ENCODE data around the gene NPPB.

Gene NPPB

DNA sequence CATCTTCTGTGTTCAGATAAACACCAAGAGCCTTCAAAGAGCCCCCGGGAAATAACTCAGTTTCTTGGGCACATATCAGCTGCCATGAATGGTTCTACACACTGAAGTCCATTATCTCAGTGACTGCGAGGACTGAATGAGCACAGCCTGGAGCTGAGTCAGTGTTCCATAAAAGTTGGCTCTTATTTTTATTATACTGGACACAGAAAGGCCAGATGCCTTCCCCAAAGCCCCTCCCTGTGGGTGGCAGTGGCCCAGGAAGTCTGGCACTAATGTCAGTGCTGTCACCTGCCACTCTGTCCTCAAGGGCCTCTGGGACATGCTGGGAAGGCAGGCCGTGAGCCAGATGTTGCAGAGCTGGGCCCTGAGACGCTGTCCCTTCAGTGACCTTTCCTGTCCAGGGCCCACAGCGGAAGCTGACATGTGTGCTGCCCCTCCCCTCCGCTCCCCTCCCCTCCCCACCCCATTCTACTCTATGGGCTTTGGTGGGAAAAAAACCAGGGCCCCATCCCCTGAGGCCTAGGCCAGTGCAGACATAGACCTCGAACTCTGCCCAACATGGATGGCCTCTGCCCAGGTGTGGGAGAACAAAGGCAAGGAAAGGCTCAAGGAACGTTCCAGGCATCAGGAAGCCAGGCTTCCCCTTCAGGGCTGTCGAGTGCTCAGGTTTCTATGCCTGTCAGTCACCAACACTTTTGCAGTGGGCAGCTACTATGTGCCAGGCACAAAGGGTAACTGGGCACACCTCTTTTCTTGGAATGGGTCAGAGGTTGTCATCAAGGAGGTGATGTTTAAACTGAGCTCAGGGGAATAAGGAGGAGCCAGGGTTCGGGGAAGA is 22.4 kb upstream of the NPPB start:
- DNase-seq: peak; percentile 84

DNA sequence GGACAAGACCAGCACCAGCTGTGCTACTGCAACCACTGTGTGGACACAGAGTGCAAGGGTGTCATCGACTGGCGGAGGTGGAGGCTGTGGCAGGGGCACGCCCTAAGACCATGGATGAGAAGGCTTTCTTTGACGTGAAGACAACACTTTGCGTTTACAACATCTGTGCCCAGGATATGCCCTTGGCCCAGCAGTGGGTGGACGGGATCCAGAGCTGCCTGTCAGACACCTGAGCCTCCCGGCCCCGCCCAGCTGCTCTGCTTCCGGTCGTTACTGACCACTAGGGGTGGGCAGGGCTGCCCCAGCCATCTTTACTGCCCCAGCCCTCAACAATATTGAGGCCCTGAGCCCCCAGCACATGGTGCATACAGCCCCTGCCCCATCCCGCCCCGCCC is 21.4 kb upstream of the NPPB start:
- DNase-seq: no peak

DNA sequence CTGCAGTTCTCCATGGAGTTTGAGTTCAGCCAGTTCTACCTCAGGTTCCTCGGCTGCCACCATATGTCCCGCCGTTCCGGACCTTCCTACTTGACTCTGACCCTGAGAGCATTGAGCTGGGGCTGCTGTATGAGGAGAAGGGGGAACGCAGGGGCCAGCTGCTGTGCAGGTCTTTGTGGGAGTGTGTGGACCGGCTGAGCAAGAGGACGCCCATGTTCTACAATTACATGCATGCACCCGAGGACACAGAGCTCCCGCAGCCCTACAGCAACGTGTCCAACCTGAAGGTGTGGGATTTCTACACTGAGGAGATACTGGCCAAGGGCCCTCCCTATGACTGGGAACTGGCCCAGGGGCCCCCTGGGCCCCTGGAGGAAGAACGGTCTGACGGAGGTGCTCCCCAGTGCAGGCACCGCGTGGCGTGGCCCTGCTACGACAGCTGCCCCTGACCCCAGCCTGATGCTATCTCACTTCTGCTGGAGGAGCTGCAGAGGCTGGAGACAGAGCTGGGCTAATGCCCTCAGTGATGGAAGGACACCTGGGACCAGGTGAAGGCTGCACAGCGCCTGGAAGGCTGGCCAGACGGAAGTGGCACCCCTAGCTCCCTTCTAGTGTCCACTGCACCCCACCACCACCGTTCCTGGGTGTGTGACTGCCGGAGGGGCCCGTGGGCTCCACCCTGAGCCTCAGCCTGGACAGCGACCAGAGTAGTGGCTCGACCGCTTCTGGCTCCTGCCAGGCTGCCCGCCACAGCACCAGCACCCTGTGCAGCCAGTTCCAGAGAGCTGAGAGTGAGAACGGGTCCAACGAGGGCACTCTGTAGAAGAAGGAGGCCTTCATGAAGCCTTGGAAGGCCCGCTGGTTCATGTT is 20.8 kb upstream of the NPPB start:
- no peak for DNase-seq

DNA sequence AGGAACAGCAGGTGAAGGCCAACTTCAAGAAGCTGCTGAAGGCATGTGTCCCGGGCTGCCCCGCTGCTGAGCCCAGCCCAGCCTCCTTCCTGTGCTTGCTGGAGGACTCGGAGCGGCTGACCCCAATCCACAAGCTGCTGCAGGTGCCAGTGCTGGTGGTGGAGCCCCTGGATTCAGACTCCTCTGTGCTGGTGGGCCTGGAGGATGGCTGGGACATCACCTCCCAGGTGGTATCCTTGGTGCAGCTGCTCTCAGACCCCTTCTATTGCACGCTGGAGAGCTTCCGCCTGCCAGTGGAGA is 20.1 kb upstream of the NPPB start:
- no peak for DNase-seq

DNA sequence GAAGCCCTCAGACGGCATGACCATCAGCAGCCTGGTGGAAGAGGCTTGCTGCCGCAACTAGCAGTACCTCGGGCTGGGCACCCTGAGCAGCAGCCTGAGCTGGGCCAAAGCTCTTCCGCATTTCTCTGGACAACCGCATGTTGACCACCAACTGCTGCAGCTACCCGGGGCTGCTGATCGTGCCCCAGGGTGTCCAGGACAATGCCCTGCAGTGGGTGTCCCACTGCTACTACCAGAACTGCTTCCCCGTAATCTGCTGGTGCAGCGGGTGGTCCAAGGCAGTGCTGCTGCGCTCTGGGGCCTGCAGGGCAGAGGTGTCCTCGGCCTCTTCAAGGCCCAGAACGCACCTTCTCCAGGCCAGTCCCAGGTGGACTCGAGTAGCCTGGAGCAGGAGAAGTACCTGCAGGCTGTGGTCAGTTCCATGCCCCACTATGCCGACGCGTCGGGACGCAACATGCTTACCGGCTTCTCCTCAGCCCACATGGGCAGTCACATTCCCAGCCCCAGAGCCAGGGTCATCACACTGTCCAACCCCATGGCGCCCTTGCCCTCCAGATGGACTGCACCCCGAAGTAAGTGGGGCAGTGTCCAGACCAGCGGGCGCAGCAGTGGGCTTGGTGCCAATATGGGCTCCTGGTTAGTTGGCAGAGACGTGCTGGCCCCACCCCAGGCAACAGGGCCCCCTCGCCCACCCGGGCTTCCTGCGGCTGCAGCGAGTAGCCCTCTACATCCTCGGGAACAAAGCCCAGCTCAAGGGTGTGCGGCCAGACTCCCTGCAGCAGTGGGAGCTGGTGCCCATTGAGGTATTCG is 19.5 kb upstream of the NPPB start:
- DNase-seq: no peak

DNA sequence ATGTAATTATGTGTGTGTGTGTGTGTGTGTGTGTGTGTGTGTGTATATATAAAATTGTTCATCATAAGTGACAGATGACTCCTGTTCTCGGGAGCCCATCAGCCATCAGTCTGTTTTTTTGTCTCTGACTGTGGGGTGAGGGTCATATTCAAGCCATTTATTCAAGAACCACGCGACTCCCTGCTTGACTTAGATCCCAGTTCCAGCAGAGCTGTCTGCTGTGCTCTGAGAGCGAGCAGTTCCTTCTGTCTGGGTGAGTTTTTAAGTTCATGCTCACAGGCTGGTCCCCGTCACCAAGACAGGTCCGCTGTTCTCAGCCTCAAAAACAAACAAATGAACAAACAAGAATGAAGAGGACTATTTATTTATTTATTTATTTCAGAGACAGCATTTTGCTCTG is 18.3 kb upstream of the NPPB start:
- DNase-seq: no peak

DNA sequence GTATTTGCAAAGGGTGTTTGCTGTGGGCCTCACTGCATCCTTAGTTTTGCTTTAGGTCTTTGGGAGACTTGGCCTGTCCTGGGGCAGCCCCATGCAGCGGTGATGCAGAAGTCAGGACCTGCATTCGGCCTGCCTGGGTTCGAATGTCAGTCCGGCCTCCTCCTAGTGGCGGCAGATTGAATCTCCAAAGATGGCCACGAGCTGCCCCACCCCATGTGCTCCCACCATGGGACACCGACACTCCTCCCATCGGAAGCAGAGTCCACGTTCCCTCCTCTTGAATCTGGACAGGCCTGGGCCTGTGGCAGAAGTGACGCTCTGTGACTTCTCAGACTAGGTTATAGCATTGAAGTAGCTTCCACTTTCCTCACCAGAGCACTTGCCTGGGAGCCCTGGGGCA is 16.3 kb upstream of the NPPB start:
- no peak for DNase-seq

DNA sequence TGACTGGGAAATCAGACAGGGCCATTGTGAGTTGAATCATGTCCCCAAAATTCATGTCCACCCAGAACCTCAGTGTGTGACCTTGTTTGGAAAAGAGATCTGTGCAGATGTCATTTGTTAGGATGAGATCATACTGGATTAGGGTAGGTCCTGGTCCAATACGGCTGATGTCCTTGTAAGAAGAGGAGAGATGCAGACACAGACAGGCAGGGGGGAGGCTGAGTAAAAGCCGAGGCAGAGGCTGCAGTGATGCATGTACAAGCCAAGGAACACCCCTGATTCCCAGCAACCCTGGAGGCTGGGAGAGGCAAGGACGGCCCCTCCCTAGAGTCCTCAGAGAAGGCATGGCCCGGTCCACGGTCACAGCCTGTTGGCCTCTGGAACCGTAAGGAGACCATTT is 15.9 kb upstream of the NPPB start:
- no peak for DNase-seq

DNA sequence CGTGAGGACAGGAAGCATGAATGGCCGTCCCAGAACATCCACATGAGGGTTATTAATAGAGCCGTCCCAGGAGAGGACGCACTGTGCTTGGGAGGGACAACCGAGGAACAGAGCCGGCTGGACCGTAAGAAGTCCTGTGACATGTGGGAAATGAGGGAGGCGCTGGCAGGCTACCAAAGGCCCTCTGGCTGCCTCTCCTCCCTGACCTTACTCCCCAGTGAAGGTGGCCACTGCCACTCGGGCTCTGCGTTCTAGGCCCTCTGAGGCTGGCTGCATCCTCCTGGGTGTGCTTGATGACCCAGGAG is 15.5 kb upstream of the NPPB start:
- no peak for DNase-seq

DNA sequence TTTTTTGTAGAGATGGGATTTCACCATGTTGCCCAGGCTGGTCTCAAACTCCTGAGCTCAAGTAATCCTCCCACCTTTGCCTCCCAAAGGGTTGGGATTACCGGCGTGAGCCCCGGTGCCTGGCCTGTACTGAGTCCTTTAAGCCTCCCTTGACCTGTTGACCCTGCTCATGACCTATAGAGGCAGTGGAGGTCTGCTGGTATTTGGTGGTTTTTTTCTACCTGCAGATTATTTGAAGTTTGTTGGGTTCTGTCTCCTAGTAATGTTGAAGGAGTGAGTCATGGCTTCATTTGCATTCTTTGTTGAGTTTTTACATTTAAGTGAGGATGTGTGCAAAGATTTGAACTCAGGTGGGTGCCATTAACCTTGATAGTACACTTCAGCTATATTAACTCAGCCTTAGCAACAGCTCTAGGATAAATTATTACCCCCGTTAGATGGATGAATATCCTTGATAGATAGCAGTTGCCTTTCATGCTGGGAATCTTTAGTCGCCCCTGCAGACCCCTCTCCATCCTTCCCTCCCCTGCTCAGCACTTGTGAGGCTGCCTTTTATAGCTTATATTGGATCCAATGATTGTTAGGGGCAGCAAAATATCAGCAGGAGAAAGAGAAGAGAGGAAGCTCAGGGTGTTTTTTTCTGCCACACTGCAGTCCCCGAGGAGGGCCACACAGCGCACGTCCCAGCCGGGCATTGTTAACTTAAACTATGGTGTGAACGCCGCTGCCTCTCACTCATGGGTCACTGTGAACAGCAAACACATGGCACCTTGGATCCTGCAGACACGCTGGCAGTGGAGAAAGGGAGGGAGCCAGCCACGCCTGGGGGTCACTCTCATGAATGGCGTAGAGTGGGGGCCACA is 14.9 kb upstream of the NPPB start:
- no peak for DNase-seq

DNA sequence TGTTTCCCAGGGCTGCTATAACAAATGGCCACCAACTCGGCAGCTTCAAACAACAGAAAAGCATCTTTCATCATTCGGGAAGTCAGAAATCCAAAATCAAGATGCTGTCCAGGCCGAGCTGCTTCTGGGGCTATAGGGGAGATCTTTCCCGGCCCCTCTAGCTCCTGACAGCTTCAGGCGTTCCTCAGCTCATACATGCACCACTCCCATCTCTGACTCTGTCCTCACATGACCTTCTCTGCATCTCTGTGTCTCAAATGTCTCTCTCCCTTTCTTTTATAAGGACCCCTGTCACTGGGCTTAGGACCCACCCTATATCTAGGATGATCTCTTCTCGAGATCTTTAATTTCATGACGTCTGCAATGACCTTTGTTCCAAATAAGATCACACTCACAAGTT is 13.8 kb upstream of the NPPB start:
- DNase-seq: no peak

DNA sequence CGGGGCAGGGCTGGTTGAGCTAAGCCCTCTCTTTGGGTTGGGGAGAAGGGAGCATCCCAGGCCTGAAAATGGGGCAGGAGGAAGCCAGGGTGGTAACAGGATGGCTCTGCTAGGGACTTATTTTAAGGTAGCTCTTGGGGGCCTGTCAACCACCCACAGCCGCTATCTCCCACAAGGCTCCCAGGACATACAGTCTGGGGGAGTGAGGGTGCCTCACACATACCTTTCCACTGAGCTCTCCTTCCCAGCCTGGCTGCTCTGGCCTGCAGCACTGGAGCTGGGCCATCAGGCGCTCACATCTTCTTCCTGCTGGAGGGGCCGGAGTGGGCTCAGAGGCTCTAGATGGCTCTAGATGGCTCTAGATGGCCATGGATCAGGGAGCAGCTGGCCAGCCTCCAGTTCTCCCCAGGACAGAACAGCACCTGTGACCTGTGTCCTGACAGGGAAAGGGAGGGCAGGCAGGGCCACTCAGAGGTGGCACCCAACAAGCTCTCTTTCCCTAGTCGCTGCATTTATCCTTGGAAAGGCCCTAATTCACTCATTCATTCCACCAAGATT is 11.0 kb upstream of the NPPB start:
- DNase-seq: no peak

DNA sequence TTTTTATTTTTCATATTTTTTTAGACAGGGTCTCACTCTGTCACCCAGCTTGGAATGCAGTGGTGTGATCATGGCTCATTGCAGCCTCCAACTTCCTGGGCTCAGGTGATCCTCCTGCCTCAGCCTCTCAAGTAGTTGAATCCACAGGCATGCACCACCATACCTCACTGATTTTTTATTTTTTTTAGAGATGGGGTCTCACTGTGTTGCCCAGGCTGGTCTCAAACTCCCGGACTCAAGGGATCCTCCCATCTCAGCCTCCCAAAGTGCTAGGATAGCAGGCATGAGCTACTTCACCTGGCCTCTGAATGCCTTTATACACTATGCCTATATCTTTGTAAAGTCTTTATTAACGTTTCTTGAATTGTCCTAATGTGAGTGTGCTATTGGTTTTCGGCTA is 10.4 kb upstream of the NPPB start:
- no peak for DNase-seq

DNA sequence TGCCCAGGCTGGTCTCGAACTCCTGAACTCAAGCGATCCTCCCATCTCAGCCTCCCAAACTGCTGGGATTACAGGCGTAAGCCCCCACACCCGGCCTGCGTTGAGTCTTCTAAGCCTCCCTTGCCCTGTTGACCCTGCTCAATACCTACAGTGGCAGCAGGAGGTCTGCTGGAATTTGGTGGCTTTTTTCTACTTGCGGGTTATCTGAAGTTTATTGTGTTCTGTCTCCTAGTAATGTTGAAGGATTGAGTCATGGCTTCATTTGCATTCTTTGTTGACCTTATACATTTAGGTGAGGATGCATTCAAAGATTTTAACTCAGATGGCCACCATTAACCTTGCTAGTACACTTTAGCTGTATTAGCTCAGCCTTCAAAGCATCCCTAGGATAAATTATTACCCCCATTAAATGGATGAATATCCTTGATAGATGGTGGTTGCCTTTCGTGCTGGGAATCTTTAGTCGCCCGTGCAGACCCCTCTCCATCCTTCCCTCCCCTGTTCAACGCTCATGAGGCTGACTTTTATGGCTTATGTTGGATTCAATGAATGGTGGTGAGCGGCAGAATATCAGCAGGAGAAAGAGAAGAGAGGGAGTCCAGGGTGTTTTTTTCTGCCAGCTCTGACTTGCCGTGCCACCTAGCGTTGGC is 9.7 kb upstream of the NPPB start:
- no peak for DNase-seq

DNA sequence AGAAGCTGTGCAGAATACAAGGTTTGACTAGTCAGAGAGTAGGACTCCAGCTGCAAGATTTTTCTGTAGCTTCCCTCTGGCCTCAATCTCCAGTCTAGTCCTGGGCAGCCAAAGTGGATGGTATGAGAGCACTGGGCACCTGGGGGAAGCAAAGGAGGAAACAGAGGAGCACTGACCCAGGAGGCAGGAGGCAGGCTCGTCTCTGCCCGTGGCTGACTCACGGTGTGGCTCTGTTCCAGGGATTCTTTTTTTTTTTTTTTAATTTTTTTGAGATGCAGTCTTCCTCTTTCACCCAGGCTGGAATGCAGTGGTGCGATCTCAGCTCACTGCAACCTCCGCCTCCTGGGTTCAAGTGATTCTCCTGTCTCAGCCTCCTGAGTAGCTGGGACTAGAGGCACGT is 4.1 kb upstream of the NPPB start:
- no peak for DNase-seq

DNA sequence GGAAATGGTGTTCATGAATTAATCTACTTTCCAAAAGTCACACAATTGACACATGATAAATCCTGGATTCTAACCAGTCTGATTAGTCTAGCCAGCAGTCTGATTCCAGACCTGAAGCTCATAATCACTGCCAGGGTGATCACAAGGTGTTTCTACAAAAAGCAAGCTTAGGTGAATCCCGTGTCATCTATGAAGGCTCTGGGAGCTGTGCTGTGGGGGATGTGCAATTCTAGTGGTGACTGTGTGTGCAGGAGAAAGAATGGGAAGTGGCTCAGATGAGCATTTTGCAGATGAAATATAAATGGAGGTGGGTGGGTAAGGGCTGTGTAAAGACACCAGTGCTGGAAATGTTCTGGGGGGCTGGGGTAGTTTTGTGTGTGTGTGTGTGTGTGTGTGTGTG is 1.8 kb upstream of the NPPB start:
- no peak for DNase-seq

DNA sequence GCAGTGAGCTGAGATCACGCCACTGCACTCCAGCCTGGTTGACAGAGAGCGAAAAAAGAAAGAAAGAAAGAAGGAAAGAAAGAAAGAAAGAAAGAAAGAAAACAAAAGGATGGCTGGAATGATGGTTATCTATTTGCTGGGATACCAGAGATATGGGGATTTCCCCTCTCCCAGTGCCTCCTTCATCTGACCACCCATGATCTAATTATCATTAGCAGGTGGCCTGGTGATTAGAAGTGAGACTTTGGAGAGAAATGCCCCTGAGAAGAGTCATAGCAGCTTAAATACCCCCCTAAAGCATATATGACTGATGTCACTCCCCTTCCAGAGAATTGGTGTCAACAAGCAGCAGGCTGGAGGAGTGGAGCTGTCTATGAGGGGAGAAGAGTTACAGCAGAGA is 1.3 kb upstream of the NPPB start:
- DNase-seq: no peak

DNA sequence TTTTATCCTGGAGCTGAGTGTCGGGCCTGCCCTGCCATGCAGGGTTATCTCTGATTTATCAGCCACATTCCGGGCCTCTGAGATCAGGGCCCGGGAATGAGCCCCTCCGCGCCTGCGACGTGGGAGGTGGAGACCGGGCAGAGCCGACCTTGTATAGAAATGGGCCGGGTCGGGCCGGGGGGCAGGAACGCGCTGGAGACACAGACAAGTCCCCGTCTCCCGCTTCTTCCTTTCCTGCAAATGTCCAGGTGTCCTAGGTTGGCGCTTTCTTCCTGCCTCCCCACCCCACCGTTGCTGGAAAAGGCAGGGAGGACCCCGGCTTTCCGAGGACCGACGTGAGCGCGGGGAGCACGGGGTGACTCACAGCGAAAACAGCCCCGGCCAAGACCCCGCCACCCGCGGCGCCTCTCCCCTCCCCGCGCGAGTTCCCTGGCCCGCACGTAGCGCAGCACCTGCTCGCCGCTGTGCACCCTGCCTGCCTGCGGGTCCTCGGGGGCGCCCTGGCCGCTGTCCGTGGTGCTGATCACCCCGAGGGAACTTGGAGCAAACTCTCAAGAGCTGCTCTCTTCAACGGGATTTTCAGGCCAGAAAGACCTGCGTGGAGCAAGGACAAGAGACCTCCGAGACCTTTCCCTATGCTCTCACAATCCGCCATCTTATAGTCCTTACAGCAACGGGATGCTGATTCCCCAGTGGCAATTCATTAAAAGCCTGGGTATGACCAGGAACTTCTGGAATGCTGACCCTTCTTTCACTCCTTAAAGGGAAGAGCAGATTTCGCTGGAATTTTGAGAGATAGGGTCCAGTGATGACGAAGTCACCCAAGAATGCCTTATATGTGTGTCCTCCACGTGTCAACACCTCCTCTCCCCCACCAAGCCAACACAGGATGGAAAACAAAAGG is 475 bp upstream of the NPPB start:
- no peak for DNase-seq

DNA sequence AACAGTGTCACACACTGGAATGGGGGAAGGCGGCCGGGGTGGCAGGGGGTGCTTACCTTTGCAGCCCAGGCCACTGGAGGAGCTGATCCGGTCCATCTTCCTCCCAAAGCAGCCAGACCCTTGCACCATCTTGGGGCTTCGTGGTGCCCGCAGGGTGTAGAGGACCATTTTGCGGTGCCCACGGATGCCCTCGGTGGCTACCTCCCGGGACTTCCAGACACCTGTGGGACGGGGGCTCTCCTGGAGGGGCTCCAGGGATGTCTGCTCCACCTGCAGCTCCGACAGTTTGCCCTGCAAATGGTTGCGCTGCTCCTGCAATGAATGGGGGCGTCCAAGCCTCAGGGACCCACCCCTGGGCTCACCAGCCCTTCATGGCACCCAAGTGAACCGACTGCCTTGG is 587 bp downstream of the NPPB start:
- no peak for DNase-seq

DNA sequence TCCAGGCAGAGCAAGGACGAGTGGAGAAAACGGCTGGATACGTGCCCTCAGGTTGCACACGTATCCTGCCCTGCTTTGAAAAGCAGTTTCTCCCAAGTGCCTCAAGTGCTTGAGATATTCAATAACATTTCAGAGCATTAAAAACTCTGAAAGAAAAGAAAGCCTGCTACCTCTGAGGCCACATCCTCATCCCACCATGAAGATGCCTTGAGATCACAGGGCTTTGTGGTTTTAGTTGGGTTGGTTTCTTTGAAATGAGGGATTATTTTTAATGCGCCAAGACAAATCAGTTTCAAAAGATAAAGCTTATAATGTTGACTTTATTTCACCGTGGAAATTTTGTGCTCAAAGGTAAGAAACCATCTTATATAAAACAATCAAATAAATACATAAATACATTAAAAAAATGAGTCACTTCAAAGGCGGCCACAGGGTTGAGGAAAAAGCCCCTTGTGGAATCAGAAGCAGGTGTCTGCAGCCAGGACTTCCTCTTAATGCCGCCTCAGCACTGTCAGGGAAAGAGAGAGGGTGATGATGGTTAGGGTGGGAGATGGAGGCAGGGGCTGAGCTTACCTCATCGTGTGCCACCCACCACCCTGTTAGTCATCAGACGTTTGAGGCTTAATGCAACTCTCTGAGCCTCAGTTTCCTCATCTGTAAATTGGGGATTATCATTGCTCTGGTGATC is 1.4 kb downstream of the NPPB start:
- DNase-seq: no peak

Measured in NCI-H1092 treated with DMSO at 0.1 percent for 48 hours (cell line).